CD4-positive, alpha-beta T cell treated with Interleukin-4 for 1 hour (primary cell): ENCODE results near the gene CDHR3.
A peak's percentile ranks its signal among the peaks of the same experiment; 100 is the strongest.

Source experiments
- DNase-seq, 2 donors: peaks; one replicate each; pipeline ENCODE4 v3.0.0-alpha.2; 2020 to 2022

CDHR3 gene

GRCh38 chr7:106069471-106070200 is 106.6 kb downstream of the CDHR3 start:
- DNase-seq = no peak

- DNase-seq = no peak
These were observed 107.1 kb downstream of the CDHR3 start for GRCh38 chr7:106070201-106070551.

GRCh38 chr7:106070567-106071254 is 107.6 kb downstream of the CDHR3 start:
- no peak for DNase-seq

GRCh38 chr7:106071356-106071998 is 108.4 kb downstream of the CDHR3 start:
- DNase-seq = peak; percentile 66 to 70

GRCh38 chr7:106071999-106072714 is 109.1 kb downstream of the CDHR3 start:
- DNase-seq = no peak

GRCh38 chr7:106072715-106073091 is 109.6 kb downstream of the CDHR3 start:
- no peak for DNase-seq

GRCh38 chr7:106073701-106074100 is 110.6 kb downstream of the CDHR3 start:
- DNase-seq = no peak

- DNase-seq = no peak
These were observed 111.2 kb downstream of the CDHR3 start for GRCh38 chr7:106074257-106074656.

GRCh38 chr7:106075937-106076336 is 112.9 kb downstream of the CDHR3 start:
- no peak for DNase-seq

- no peak for DNase-seq
These were observed 113.5 kb downstream of the CDHR3 start for GRCh38 chr7:106076537-106076936.

- no peak for DNase-seq
These were observed 117.4 kb downstream of the CDHR3 start for GRCh38 chr7:106080300-106080987.

GRCh38 chr7:106082087-106082854 is 119.2 kb downstream of the CDHR3 start:
- no peak for DNase-seq
